GM12878 (cell line): Measurements from ENCODE around the gene C4orf36. TPM values are rescaled to one million over a fixed set of nuclear protein-coding genes. Genes with fewer than 3 reads are reported as not detected.

Source experiments
- ATAC-seq: fragments of 200-7000 bp; cut with Tn5 transposase; 3 replicates; pipeline ENCODE4 v1.9.1; 2020; ENCODE audit warnings: mild to moderate bottlenecking, moderate library complexity
- BruUV-seq: library from RNA; stranded (reverse); fragments of 400-500 nt; replicated peaks from 2 replicates; lab custom pipeline; 2021; lab: Mats Ljungman, UMichigan
- CTCF ChIA-PET: fragments of 300-600 bp; sonication (Branson Sonifier 250); formaldehyde crosslinking; extraction: SDS; loops from one replicate; lab custom pipeline; 2021; ENCODE audit warnings: inconsistent platforms; lab: Yijun Ruan, JAX
- POLR2A ChIA-PET: fragments of 350-600 bp; formaldehyde crosslinking; extraction: SDS; loops from one replicate; lab custom pipeline; 2021; ENCODE audit warnings: inconsistent platforms; lab: Charles Lee
- RAD21 ChIA-PET: fragments of 300-600 bp; sonication (Branson Sonifier 250); formaldehyde crosslinking; loops from one replicate; lab custom pipeline; 2023; ENCODE audit warnings: antibody characterized with exemption; ENCODE audit not compliant: unreplicated experiment; lab: Charles Lee
- SMC1A ChIA-PET: fragments of 300-600 bp; sonication (Branson Sonifier 250); formaldehyde crosslinking; loops from one replicate; lab custom pipeline; 2023; ENCODE audit not compliant: unreplicated experiment, uncharacterized antibody; lab: Charles Lee
- DNase-seq: peaks from one replicate; pipeline ENCODE4 v3.0.0-alpha.2; 2011; ENCODE audit warnings: low read depth, low spot score
- FAIRE-seq: peaks from 3 replicates; lab custom pipeline; 2011; peaks lifted over from hg19 to GRCh38; lab: Jason Lieb, UNC
- H2AFZ ChIP-seq: 2 replicates; pipeline ENCODE4 v1.6.0; 2011; ENCODE audit warnings: low read depth, low read length, control low read depth; ENCODE audit not compliant: control insufficient read depth
- H3K27ac ChIP-seq: 2 replicates; pipeline ENCODE4 v1.5.1; 2011; ENCODE audit warnings: control low read depth; ENCODE audit not compliant: control insufficient read depth, insufficient read depth
- H3K27me3 ChIP-seq, 2 experiments: replicated peaks in 1 of 2; 2 replicates each; pipeline versions ENCODE4 v1.6.0 to v1.6.1; 2011; ENCODE audit warnings: low read length in 1 of 2; ENCODE audit not compliant: control insufficient read depth in 2 of 2, insufficient read depth in 2 of 2
- H3K36me3 ChIP-seq, 2 experiments: 2 replicates each; pipeline ENCODE4 v1.5.1; 2011; ENCODE audit warnings: low read length in 1 of 2; ENCODE audit not compliant: control insufficient read depth in 2 of 2, insufficient read depth in 2 of 2
- H3K4me1 ChIP-seq: 2 replicates; pipeline ENCODE4 v1.6.1; 2011; ENCODE audit warnings: mild to moderate bottlenecking, low read length, moderate library complexity, mixed read lengths; ENCODE audit not compliant: control insufficient read depth, insufficient read depth
- H3K4me2 ChIP-seq: 2 replicates; pipeline ENCODE4 v1.6.0; 2011; ENCODE audit warnings: control low read depth; ENCODE audit not compliant: control insufficient read depth, insufficient read depth
- H3K4me3 ChIP-seq: fragments of 200-600 bp; sonication (generic); 2 replicates; pipeline ENCODE4 v1.5.1; 2016
- H3K79me2 ChIP-seq: 2 replicates; pipeline ENCODE4 v1.6.0; 2011; ENCODE audit warnings: low read length; ENCODE audit not compliant: control insufficient read depth, insufficient read depth
- H3K9ac ChIP-seq: 2 replicates; pipeline ENCODE4 v1.8.0; 2011; ENCODE audit warnings: low read length, control low read depth, mixed read lengths; ENCODE audit not compliant: control insufficient read depth, insufficient read depth
- H3K9me3 ChIP-seq: replicated peaks from 3 replicates; pipeline ENCODE4 v1.5.1; 2011; ENCODE audit warnings: mild to moderate bottlenecking, low read length; ENCODE audit not compliant: control insufficient read depth, insufficient read depth
- H4K20me1 ChIP-seq: 2 replicates; pipeline ENCODE4 v1.6.0; 2011; ENCODE audit not compliant: control insufficient read depth, insufficient read depth
- ZBTB40 ChIP-seq: fragments of 450-650 bp; IDR thresholded peaks from 2 replicates; pipeline ENCODE4 v1.6.1; 2016; ENCODE audit warnings: mild to moderate bottlenecking, moderate library complexity, borderline replicate concordance
- WGBS: methylation state at CpG from one replicate; pipeline ENCODE4 v1.1.6; 2016; ENCODE audit warnings: low lambda C conversion rate; ENCODE audit not compliant: insufficient replicate concordance, insufficient coverage; ENCODE audit errors: missing lambda C conversion rate; 5-methylcytosine and 5-hydroxymethylcytosine counted together
- in situ Hi-C: fragments of 300-500 bp; cut with MboI; formaldehyde crosslinking; loops from 9 replicates; pipeline ENCODE4 v1.14.3; 2018; ENCODE audit warnings: mixed read lengths
- intact Hi-C: fragments of 100-400 bp; cut with micrococcal nuclease; formaldehyde crosslinking; loops from one replicate; pipeline ENCODE4 v1.14.2; 2022; ENCODE audit not compliant: unreplicated experiment
- polyA plus RNA-seq, 11 experiments: library from polyadenylated mRNA; depleted of rRNA in 4 of 11; unstranded in 6 of 11; stranded (reverse) in 5 of 11; fragments of >200 nt; fragmentation: Nextera tagmentation in 4 of 11; fragmentation: Illumina TruSeq in 1 of 11; extraction: Ambion mirVana in 4 of 11; extraction: Trizol in 1 of 11; gene quantifications; 1 replicate in 1 of 11; 2 replicates in 10 of 11; pipeline versions ENCODE4 v1.2.1 to v1.2.3, GENCODE V29; 2011 to 2016; ENCODE audit warnings: inconsistent platforms in 2 of 11, missing spikeins in 2 of 11, low read depth in 1 of 11
- total RNA-seq, 4 experiments: library from RNA; depleted of rRNA in 3 of 4; stranded (reverse); fragments of >200 nt in 3 of 4; fragmentation: Illumina TruSeq in 1 of 4; extraction: Trizol in 1 of 4; gene quantifications; 2 replicates each; pipeline versions ENCODE4 v1.2.1 to v1.2.3, GENCODE V29; 2013 to 2021

C4orf36 gene
- total and polyA plus RNA-seq, 10 of the 15 experiments (the other 5 are each of a cell fraction or from before 2014, with no cell fraction given): 0.35 to 2.7 (median 1.3) TPM; not detected in 2

GRCh38 chr4:86917212-86918039 is 25.2 kb upstream of the C4orf36 start:
- BruUV-seq: no TSS peak
- no peaks in the 10 kb centered on the region for H3K9me3 ChIP-seq
- ChIA-PET SMC1A (interaction anchor here (0.6 to 1.6 kb wide), 2 partner anchors 9 to 175 kb away, joined by 3 to 6 read pairs; no protein-coding TSS in a partner anchor), POLR2A (no interaction called here), CTCF (interaction anchor here (1.2 to 1.8 kb wide), 3 partner anchors 175 to 421 kb away, joined by 4 to 14 read pairs (median 6); no protein-coding TSS in a partner anchor)
- 72% methylated on average over 4 of the region's 4 CpGs for WGBS
- DNase-seq: no peak
- H3K36me3 ChIP-seq: no peaks in the 10 kb centered on the region; a peak in 1 of 4 replicates
- H3K4me2 ChIP-seq: no peak overlapping the region
- in situ Hi-C loops: no loop called here
- no peak overlapping the region for H3K9ac ChIP-seq
- ATAC-seq: no peak
- no peaks in the 10 kb centered on the region for H3K27me3 ChIP-seq
- peaks cover under 1% of the 10 kb centered on the region for H3K79me2 ChIP-seq
- H4K20me1 ChIP-seq: no peaks in the 10 kb centered on the region
- no peak overlapping the region for H2AFZ ChIP-seq
- no peak overlapping the region for H3K4me3 ChIP-seq
- no peak for TF ChIP-seq ZBTB40
- TF ChIP-seq, all 136 proteins: peak for 0
- H3K27ac ChIP-seq: no peak overlapping the region
- peaks cover 3% of the 10 kb centered on the region; the same call in 1 of the 2 replicates for H3K4me1 ChIP-seq
- no peak for FAIRE-seq
- intact Hi-C loops: no loop called here
- RAD21 ChIA-PET: no interaction called here
